K562 (cell line): ENCODE data around the gene PITPNM1. TPM values are rescaled to one million over a fixed set of nuclear protein-coding genes. Genes with fewer than 3 reads are reported as not detected.
A peak's percentile ranks its signal among the peaks of the same experiment; 100 is the strongest.

Experiments
- GTF2F1 ChIP-seq: IDR thresholded peaks from 2 replicates; pipeline ENCODE4 v1.6.1; 2011; ENCODE audit warnings: low read depth, low read length, improper control_type of control experiment
- ILK ChIP-seq: fragments of 450-650 bp; IDR thresholded peaks from 2 replicates; pipeline ENCODE4 v1.6.1; 2016; ENCODE audit warnings: missing genetic modification characterization, low read depth, mild to moderate bottlenecking, missing compliant biosample characterization, moderate library complexity, borderline replicate concordance
- OTX1 ChIP-seq: fragments of 450-650 bp; formaldehyde crosslinking; IDR thresholded peaks from 2 replicates; pipeline ENCODE4 v1.4.0; 2022; ENCODE audit warnings: mild to moderate bottlenecking
- SETDB1 ChIP-seq: IDR thresholded peaks from one replicate; pipeline ENCODE4 v1.6.1; 2012; ENCODE audit warnings: low read length, control low read depth, inconsistent platforms
- polyA plus RNA-seq, 8 experiments: library from polyadenylated mRNA; depleted of rRNA in 4 of 8; stranded (reverse) in 5 of 8; unstranded in 3 of 8; fragments of >200 nt; fragmentation: Nextera tagmentation in 2 of 8; fragmentation: Illumina TruSeq in 1 of 8; extraction: Ambion mirVana in 2 of 8; extraction: Trizol in 1 of 8; gene quantifications; 2 replicates each; pipeline versions ENCODE4 v1.2.1 to v1.2.3, GENCODE V29; 2011 to 2014; ENCODE audit warnings: inconsistent platforms in 1 of 8, missing spikeins in 1 of 8
- total RNA-seq, 7 experiments: library from RNA; depleted of rRNA in 6 of 7; stranded (reverse); fragments of >200 nt in 6 of 7; fragmentation: Illumina TruSeq in 2 of 7; extraction: Trizol in 2 of 7; gene quantifications; 2 replicates each; pipeline versions ENCODE4 v1.2.1 to v1.2.3, GENCODE V29; 2011 to 2021; ENCODE audit warnings: low replicate concordance in 1 of 7
- TF ChIP-seq, protein P1 (sequence below): sonication (generic); formaldehyde crosslinking; IDR thresholded peaks from 2 replicates; pipeline ENCODE4 v1.8.0; 2022; ENCODE audit warnings: mild to moderate bottlenecking, missing genetic modification reagents
- TF ChIP-seq, protein P2 (sequence below): sonication (generic); formaldehyde crosslinking; IDR thresholded peaks from 2 replicates; pipeline ENCODE4 v1.8.1; 2023; ENCODE audit warnings: mild to moderate bottlenecking, missing genetic modification reagents
- TF ChIP-seq, protein P3 (sequence below): fragments of 200-800 bp; sonication (Bioruptor generic); IDR thresholded peaks from 2 replicates; pipeline ENCODE4 v1.6.1; 2017; ENCODE audit warnings: missing genetic modification characterization, missing compliant biosample characterization
- TF ChIP-seq, protein P4 (sequence below), 2 experiments: fragments of 450-650 bp; IDR thresholded peaks; 2 replicates each; pipeline ENCODE4 v1.6.1; 2016; ENCODE audit warnings: mild to moderate bottlenecking in 2 of 2, borderline replicate concordance in 1 of 2, low read depth in 1 of 2, moderate library complexity in 1 of 2

The PITPNM1 gene
- total and polyA plus RNA-seq, 9 of the 15 experiments (the other 6 are each of a cell fraction or from before 2014, with no cell fraction given): 0.11 to 53.7 (median 16.0) TPM

DNA sequence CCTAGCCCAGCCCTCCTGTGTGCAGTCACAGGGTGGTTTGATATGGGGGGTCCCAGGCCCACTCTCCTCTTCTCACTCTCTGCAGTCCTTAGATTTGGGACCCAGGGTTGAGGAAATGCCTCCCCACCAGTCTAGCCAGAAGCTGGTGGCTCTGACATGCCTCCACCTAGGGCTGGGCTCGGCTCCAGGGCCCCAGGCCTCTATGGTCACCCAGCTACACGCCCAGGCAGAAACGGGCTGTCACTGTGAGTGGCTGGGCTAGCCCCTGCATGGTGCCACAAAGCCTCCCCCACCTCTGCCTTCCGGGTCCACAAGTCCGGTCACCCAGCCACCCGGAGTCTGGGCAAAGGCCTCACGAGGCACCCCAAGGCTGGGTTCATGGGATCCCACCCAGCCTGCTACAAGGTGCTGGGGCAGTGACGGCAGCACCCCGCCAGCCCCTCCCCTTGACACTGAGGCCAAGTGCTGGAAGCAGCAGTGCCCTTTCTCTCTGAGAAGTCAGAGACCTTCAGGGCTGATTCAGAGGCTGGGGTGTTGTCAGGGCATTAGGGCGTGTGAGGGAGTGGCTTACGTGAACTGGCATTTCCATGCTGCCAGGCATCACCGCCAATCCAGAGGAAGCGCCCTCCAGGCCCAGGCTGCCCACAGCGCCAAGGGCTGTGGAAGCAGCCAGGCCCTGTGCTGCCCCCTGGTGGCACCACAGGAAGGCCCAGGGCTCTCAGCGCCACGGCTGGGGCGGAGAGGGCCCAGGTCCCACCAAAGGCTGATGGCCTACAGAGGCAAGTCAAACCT lies 638 bp upstream of the PITPNM1 start (continued):
- TF ChIP-seq, protein P1, sequence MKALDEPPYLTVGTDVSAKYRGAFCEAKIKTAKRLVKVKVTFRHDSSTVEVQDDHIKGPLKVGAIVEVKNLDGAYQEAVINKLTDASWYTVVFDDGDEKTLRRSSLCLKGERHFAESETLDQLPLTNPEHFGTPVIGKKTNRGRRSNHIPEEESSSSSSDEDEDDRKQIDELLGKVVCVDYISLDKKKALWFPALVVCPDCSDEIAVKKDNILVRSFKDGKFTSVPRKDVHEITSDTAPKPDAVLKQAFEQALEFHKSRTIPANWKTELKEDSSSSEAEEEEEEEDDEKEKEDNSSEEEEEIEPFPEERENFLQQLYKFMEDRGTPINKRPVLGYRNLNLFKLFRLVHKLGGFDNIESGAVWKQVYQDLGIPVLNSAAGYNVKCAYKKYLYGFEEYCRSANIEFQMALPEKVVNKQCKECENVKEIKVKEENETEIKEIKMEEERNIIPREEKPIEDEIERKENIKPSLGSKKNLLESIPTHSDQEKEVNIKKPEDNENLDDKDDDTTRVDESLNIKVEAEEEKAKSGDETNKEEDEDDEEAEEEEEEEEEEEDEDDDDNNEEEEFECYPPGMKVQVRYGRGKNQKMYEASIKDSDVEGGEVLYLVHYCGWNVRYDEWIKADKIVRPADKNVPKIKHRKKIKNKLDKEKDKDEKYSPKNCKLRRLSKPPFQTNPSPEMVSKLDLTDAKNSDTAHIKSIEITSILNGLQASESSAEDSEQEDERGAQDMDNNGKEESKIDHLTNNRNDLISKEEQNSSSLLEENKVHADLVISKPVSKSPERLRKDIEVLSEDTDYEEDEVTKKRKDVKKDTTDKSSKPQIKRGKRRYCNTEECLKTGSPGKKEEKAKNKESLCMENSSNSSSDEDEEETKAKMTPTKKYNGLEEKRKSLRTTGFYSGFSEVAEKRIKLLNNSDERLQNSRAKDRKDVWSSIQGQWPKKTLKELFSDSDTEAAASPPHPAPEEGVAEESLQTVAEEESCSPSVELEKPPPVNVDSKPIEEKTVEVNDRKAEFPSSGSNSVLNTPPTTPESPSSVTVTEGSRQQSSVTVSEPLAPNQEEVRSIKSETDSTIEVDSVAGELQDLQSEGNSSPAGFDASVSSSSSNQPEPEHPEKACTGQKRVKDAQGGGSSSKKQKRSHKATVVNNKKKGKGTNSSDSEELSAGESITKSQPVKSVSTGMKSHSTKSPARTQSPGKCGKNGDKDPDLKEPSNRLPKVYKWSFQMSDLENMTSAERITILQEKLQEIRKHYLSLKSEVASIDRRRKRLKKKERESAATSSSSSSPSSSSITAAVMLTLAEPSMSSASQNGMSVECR (CRISPR knock-in tag): peak; percentile 13; the same call in 1 of the 2 replicates
- TF ChIP-seq, protein P2, sequence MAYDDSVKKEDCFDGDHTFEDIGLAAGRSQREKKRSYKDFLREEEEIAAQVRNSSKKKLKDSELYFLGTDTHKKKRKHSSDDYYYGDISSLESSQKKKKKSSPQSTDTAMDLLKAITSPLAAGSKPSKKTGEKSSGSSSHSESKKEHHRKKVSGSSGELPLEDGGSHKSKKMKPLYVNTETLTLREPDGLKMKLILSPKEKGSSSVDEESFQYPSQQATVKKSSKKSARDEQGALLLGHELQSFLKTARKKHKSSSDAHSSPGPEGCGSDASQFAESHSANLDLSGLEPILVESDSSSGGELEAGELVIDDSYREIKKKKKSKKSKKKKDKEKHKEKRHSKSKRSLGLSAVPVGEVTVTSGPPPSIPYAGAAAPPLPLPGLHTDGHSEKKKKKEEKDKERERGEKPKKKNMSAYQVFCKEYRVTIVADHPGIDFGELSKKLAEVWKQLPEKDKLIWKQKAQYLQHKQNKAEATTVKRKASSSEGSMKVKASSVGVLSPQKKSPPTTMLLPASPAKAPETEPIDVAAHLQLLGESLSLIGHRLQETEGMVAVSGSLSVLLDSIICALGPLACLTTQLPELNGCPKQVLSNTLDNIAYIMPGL (CRISPR knock-in tag): peak; percentile 62; the same call in 1 of the 2 replicates
- TF ChIP-seq OTX1 (CRISPR knock-in tag): no peak
- no peak for TF ChIP-seq SETDB1
- TF ChIP-seq, protein P3, sequence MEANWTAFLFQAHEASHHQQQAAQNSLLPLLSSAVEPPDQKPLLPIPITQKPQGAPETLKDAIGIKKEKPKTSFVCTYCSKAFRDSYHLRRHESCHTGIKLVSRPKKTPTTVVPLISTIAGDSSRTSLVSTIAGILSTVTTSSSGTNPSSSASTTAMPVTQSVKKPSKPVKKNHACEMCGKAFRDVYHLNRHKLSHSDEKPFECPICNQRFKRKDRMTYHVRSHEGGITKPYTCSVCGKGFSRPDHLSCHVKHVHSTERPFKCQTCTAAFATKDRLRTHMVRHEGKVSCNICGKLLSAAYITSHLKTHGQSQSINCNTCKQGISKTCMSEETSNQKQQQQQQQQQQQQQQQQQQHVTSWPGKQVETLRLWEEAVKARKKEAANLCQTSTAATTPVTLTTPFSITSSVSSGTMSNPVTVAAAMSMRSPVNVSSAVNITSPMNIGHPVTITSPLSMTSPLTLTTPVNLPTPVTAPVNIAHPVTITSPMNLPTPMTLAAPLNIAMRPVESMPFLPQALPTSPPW: peak; percentile 51
- TF ChIP-seq GTF2F1: 0 out of 2 replicates have a peak, but pooled peaks have one; percentile 34
- TF ChIP-seq, protein P4, sequence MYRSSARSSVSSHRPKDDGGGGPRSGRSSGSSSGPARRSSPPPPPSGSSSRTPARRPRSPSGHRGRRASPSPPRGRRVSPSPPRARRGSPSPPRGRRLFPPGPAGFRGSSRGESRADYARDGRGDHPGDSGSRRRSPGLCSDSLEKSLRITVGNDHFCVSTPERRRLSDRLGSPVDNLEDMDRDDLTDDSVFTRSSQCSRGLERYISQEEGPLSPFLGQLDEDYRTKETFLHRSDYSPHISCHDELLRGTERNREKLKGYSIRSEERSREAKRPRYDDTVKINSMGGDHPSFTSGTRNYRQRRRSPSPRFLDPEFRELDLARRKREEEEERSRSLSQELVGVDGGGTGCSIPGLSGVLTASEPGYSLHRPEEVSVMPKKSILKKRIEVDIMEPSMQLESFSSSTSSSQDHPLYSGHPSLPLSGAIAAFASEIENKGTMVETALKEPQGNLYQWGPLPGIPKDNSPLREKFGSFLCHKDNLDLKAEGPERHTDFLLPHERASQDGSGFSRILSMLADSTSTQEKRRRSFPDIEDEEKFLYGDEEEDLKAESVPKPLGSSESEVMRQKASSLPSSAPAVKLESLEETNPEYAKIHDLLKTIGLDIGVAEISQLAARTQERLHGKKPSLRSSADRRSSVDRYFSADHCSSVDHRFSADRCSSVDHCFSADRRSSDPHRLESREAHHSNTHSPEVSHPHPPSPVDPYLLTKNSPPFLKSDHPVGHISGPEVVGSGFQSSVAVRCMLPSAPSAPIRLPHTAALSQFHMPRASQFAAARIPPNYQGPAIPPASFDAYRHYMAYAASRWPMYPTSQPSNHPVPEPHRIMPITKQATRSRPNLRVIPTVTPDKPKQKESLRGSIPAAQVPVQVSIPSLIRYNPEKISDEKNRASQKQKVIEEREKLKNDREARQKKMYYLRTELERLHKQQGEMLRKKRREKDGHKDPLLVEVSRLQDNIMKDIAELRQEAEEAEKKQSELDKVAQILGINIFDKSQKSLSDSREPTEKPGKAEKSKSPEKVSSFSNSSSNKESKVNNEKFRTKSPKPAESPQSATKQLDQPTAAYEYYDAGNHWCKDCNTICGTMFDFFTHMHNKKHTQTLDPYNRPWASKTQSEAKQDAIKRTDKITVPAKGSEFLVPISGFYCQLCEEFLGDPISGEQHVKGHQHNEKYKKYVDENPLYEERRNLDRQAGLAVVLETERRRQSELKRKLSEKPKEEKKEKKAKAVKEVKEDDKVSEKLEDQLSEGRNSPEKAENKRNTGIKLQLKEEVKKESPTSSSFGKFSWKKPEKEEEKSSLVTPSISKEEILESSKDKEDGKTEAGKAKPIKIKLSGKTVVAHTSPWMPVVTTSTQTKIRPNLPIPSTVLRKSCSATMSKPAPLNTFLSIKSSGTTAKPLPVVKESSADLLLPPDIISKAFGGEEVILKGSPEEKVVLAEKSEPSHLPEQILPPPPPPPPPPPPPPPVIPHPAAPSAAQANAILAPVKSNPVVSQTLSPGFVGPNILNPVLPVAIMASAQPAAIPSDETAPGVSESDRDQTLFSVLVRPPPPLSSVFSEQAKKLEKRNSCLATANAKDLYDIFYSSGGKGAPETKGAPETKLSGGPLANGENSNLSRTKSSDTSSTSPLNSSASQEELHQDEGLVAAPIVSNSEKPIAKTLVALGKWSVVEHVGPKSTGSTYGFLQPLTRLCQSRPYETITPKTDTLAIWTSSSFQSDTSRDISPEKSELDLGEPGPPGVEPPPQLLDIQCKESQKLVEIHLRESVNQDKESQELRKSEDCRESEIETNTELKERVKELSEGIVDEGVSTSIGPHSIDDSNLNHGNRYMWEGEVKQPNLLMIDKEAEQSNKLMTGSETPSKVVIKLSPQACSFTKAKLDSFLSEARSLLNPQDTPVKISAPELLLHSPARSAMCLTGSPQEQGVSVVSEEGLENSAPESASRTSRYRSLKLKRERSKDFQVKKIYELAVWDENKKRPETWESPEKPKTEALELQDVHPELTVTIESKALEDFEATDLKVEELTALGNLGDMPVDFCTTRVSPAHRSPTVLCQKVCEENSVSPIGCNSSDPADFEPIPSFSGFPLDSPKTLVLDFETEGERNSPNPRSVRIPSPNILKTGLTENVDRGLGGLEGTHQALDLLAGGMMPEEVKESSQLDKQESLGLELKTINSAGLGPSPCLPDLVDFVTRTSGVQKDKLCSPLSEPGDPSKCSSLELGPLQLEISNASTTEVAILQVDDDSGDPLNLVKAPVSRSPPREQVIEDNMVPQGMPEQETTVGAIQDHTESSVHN (IDR thresholded peaks at IDR 0.05; ENCODE audit: borderline replicate concordance in 1 of 2, low read depth in 1 of 2): no peak
- no peak for TF ChIP-seq ILK (tag)
